Measurements from ENCODE around the gene IQCE.
"Not testable (repeated sequence)": the region's sequence is repeated elsewhere in the genome, so short reads cannot be mapped to it uniquely, and the experiment has no call there.

The IQCE gene

GRCh38 chr7:2589341-2589740 lies 30.6 kb downstream of the IQCE start:
- H3K4me3 ChIP-seq (ENCODE audit: insufficient read depth in 1 of 2, low read depth in 1 of 2, low read length in 2 of 2), result no peak overlapping the region
- no peak overlapping the region for H3K23ac ChIP-seq (ENCODE audit: low read length in 2 of 2)
- no peak overlapping the region for H3K18ac ChIP-seq (ENCODE audit: low read depth in 1 of 2, low read length in 2 of 2)
- no peak for DNase-seq
- no peak overlapping the region for H3K4ac ChIP-seq (ENCODE audit: low read depth in 1 of 2, low read length in 2 of 2)
- no peaks in the 10 kb centered on the region for H3K79me1 ChIP-seq (replicated peaks; ENCODE audit: low read length, poor library complexity, severe bottlenecking)
- no peak overlapping the region for H2BK120ac ChIP-seq (ENCODE audit: low read depth, low read length)
- H3K27me3 ChIP-seq (ENCODE audit: control insufficient read depth in 1 of 2, insufficient read depth in 1 of 2, low read length in 2 of 2), result no peaks in the 10 kb centered on the region
- no peak overlapping the region for H2BK12ac ChIP-seq (ENCODE audit: low read length in 2 of 2)
- no peak overlapping the region for H3K14ac ChIP-seq (ENCODE audit: low read length in 2 of 2)
- 94% methylated on average over 16 of the region's 16 CpGs for WGBS
- H3K27ac ChIP-seq (ENCODE audit: low read length, poor library complexity, severe bottlenecking), result no peak overlapping the region
- H2BK5ac ChIP-seq (ENCODE audit: low read depth, low read length, poor library complexity, severe bottlenecking), result no peak overlapping the region
- H3K9me3 ChIP-seq (ENCODE audit: control insufficient read depth, low read length), result no peaks in the 10 kb centered on the region
- H4K8ac ChIP-seq (ENCODE audit: low read length), result no peak overlapping the region
- H3K36me3 ChIP-seq (ENCODE audit: control insufficient read depth in 1 of 2, insufficient read depth in 2 of 2, low read depth in 1 of 2, low read length in 2 of 2), result peaks cover 60 to 70% of the 10 kb centered on the region in 2 experiments
- no peak overlapping the region for H2AK5ac ChIP-seq (ENCODE audit: low read length, severe bottlenecking)
- H2AFZ ChIP-seq (ENCODE audit: low read depth, low read length), result no peak overlapping the region
- no peak overlapping the region for H2BK15ac ChIP-seq (ENCODE audit: low read depth, poor library complexity, severe bottlenecking)
- peaks cover 2% of the 10 kb centered on the region for H3K4me1 ChIP-seq (ENCODE audit: control insufficient read depth, insufficient read depth, low read depth, low read length)
- H4K91ac ChIP-seq (ENCODE audit: low read length), result no peak overlapping the region
- no peak overlapping the region for H3K9ac ChIP-seq (ENCODE audit: low read length)
- no peak overlapping the region for H3K4me2 ChIP-seq (ENCODE audit: low read length, poor library complexity, severe bottlenecking)

- H4K91ac ChIP-seq (ENCODE audit: low read length); H3K9ac ChIP-seq (ENCODE audit: low read length); H3K27me3 ChIP-seq (ENCODE audit: control insufficient read depth in 1 of 2, insufficient read depth in 1 of 2, low read length in 2 of 2); H3K9me3 ChIP-seq (ENCODE audit: control insufficient read depth, low read length); DNase-seq; H3K79me1 ChIP-seq (replicated peaks; ENCODE audit: low read length, poor library complexity, severe bottlenecking); H4K8ac ChIP-seq (ENCODE audit: low read length); H2BK12ac ChIP-seq (ENCODE audit: low read length in 2 of 2); H3K23ac ChIP-seq (ENCODE audit: low read length in 2 of 2); H2BK120ac ChIP-seq (ENCODE audit: low read depth, low read length); H3K4me3 ChIP-seq (ENCODE audit: insufficient read depth in 1 of 2, low read depth in 1 of 2, low read length in 2 of 2); H3K4me2 ChIP-seq (ENCODE audit: low read length, poor library complexity, severe bottlenecking); H2BK5ac ChIP-seq (ENCODE audit: low read depth, low read length, poor library complexity, severe bottlenecking); H2AFZ ChIP-seq (ENCODE audit: low read depth, low read length); H2AK5ac ChIP-seq (ENCODE audit: low read length, severe bottlenecking); H3K27ac ChIP-seq (ENCODE audit: low read length, poor library complexity, severe bottlenecking); H2BK15ac ChIP-seq (ENCODE audit: low read depth, poor library complexity, severe bottlenecking); H3K18ac ChIP-seq (ENCODE audit: low read depth in 1 of 2, low read length in 2 of 2); H3K4ac ChIP-seq (ENCODE audit: low read depth in 1 of 2, low read length in 2 of 2); H3K4me1 ChIP-seq (ENCODE audit: control insufficient read depth, insufficient read depth, low read depth, low read length); H3K14ac ChIP-seq (ENCODE audit: low read length in 2 of 2): not testable (repeated sequence)
- WGBS, result 97% methylated on average over 15 of the region's 15 CpGs
- peaks cover 60 to 72% of the 10 kb centered on the region in 2 experiments for H3K36me3 ChIP-seq (ENCODE audit: control insufficient read depth in 1 of 2, insufficient read depth in 2 of 2, low read depth in 1 of 2, low read length in 2 of 2)
Observed at GRCh38 chr7:2589941-2590340, 31.2 kb downstream of the IQCE start.

GRCh38 chr7:2592375-2592865 lies 33.6 kb downstream of the IQCE start:
- H2BK5ac ChIP-seq (ENCODE audit: low read depth, low read length, poor library complexity, severe bottlenecking), result no peak overlapping the region
- H3K18ac ChIP-seq (ENCODE audit: low read depth in 1 of 2, low read length in 2 of 2), result no peak overlapping the region
- no peak overlapping the region for H3K23ac ChIP-seq (ENCODE audit: low read length in 2 of 2)
- no peak overlapping the region for H2BK12ac ChIP-seq (ENCODE audit: low read length in 2 of 2)
- no peak overlapping the region for H3K4me3 ChIP-seq (ENCODE audit: insufficient read depth in 1 of 2, low read depth in 1 of 2, low read length in 2 of 2)
- H3K4me2 ChIP-seq (ENCODE audit: low read length, poor library complexity, severe bottlenecking), result no peak overlapping the region
- no peak overlapping the region for H3K9ac ChIP-seq (ENCODE audit: low read length)
- no peak overlapping the region for H2BK15ac ChIP-seq (ENCODE audit: low read depth, poor library complexity, severe bottlenecking)
- no peaks in the 10 kb centered on the region for H3K4me1 ChIP-seq (ENCODE audit: control insufficient read depth, insufficient read depth, low read depth, low read length)
- H2AK5ac ChIP-seq (ENCODE audit: low read length, severe bottlenecking), result no peak overlapping the region
- no peak overlapping the region for H3K14ac ChIP-seq (ENCODE audit: low read length in 2 of 2)
- H3K36me3 ChIP-seq (ENCODE audit: control insufficient read depth in 1 of 2, insufficient read depth in 2 of 2, low read depth in 1 of 2, low read length in 2 of 2), result peaks cover 60 to 69% of the 10 kb centered on the region in 2 experiments
- H3K4ac ChIP-seq (ENCODE audit: low read depth in 1 of 2, low read length in 2 of 2), result no peak overlapping the region
- WGBS, result 97% methylated on average over 22 of the region's 23 CpGs
- no peak overlapping the region for H3K27ac ChIP-seq (ENCODE audit: low read length, poor library complexity, severe bottlenecking)
- no peak overlapping the region for H2BK120ac ChIP-seq (ENCODE audit: low read depth, low read length)
- no peaks in the 10 kb centered on the region for H3K9me3 ChIP-seq (ENCODE audit: control insufficient read depth, low read length)
- no peaks in the 10 kb centered on the region for H3K79me1 ChIP-seq (replicated peaks; ENCODE audit: low read length, poor library complexity, severe bottlenecking)
- no peaks in the 10 kb centered on the region for H3K27me3 ChIP-seq (ENCODE audit: control insufficient read depth in 1 of 2, insufficient read depth in 1 of 2, low read length in 2 of 2)
- DNase-seq, result no peak
- no peak overlapping the region for H4K8ac ChIP-seq (ENCODE audit: low read length)
- no peak overlapping the region for H4K91ac ChIP-seq (ENCODE audit: low read length)
- H2AFZ ChIP-seq (ENCODE audit: low read depth, low read length), result no peak overlapping the region

GRCh38 chr7:2593036-2593727 lies 34.4 kb downstream of the IQCE start:
- no peak overlapping the region for H3K4ac ChIP-seq (ENCODE audit: low read depth in 1 of 2, low read length in 2 of 2)
- no peak overlapping the region for H2AFZ ChIP-seq (ENCODE audit: low read depth, low read length)
- H3K4me2 ChIP-seq (ENCODE audit: low read length, poor library complexity, severe bottlenecking), result no peak overlapping the region
- no peak overlapping the region for H3K23ac ChIP-seq (ENCODE audit: low read length in 2 of 2)
- 95% methylated on average over 37 of the region's 38 CpGs for WGBS
- no peaks in the 10 kb centered on the region for H3K9me3 ChIP-seq (ENCODE audit: control insufficient read depth, low read length)
- H2BK12ac ChIP-seq (ENCODE audit: low read length in 2 of 2), result no peak overlapping the region
- H3K9ac ChIP-seq (ENCODE audit: low read length), result no peak overlapping the region
- no peak overlapping the region for H3K27ac ChIP-seq (ENCODE audit: low read length, poor library complexity, severe bottlenecking)
- H3K18ac ChIP-seq (ENCODE audit: low read depth in 1 of 2, low read length in 2 of 2), result no peak overlapping the region
- H3K14ac ChIP-seq (ENCODE audit: low read length in 2 of 2), result no peak overlapping the region
- H4K91ac ChIP-seq (ENCODE audit: low read length), result no peak overlapping the region
- no peak overlapping the region for H2BK5ac ChIP-seq (ENCODE audit: low read depth, low read length, poor library complexity, severe bottlenecking)
- H3K4me3 ChIP-seq (ENCODE audit: insufficient read depth in 1 of 2, low read depth in 1 of 2, low read length in 2 of 2), result no peak overlapping the region
- H2AK5ac ChIP-seq (ENCODE audit: low read length, severe bottlenecking), result no peak overlapping the region
- H2BK15ac ChIP-seq (ENCODE audit: low read depth, poor library complexity, severe bottlenecking), result no peak overlapping the region
- H3K27me3 ChIP-seq (ENCODE audit: control insufficient read depth in 1 of 2, insufficient read depth in 1 of 2, low read length in 2 of 2), result no peaks in the 10 kb centered on the region
- peaks cover 59 to 65% of the 10 kb centered on the region in 2 experiments for H3K36me3 ChIP-seq (ENCODE audit: control insufficient read depth in 1 of 2, insufficient read depth in 2 of 2, low read depth in 1 of 2, low read length in 2 of 2)
- H4K8ac ChIP-seq (ENCODE audit: low read length), result no peak overlapping the region
- no peak overlapping the region for H2BK120ac ChIP-seq (ENCODE audit: low read depth, low read length)
- H3K4me1 ChIP-seq (ENCODE audit: control insufficient read depth, insufficient read depth, low read depth, low read length), result no peaks in the 10 kb centered on the region
- no peak for DNase-seq
- H3K79me1 ChIP-seq (replicated peaks; ENCODE audit: low read length, poor library complexity, severe bottlenecking), result no peaks in the 10 kb centered on the region
